Left ventricle myocardium inferior (tissue), 1 donor: ENCODE results near the gene FYB1. TPM values are rescaled to one million over a fixed set of nuclear protein-coding genes. Genes with fewer than 3 reads are reported as not detected.

Experiments
- DNase-seq: peaks from one replicate; pipeline ENCODE4 v3.0.0-alpha.2; 2020
- H3K27ac ChIP-seq: fragments of 200-600 bp; replicated peaks from 2 replicates; pipeline ENCODE4 v1.8.0; 2021
- H3K27me3 ChIP-seq: fragments of 200-600 bp; 2 replicates; pipeline ENCODE4 v1.8.0; 2021; ENCODE audit warnings: low read depth
- H3K36me3 ChIP-seq: fragments of 200-600 bp; 2 replicates; pipeline ENCODE4 v1.8.0; 2021
- H3K4me1 ChIP-seq: fragments of 200-600 bp; 2 replicates; pipeline ENCODE4 v1.8.0; 2021
- H3K4me3 ChIP-seq: fragments of 200-600 bp; 2 replicates; pipeline ENCODE4 v1.8.0; 2021; ENCODE audit warnings: mild to moderate bottlenecking, moderate library complexity
- H3K9me3 ChIP-seq: fragments of 200-600 bp; replicated peaks from 2 replicates; pipeline ENCODE4 v1.8.0; 2021
- CTCF ChIP-seq: fragments of 200-600 bp; IDR thresholded peaks from 2 replicates; pipeline ENCODE4 v1.8.0; 2021; ENCODE audit warnings: antibody characterized with exemption, mild to moderate bottlenecking, borderline replicate concordance
- intact Hi-C: fragments of 100-400 bp; cut with micrococcal nuclease; formaldehyde crosslinking; loops from one replicate; pipeline ENCODE4 v1.11.0; 2022
- total RNA-seq: library from RNA; stranded (reverse); fragmentation: NEBNext Ultra II Directional; extraction: Animal tissue kit (Norgen Biotek cat#: 25700); gene quantifications from one replicate; pipeline ENCODE4 v1.2.1, GENCODE V29; 2021
- donor health status: DM: no; HTN: yes; CAD: no; lungs with severe emphysema.

FYB1 gene
- total RNA-seq, 1 donor from 2014 or later = 4.9 TPM

GRCh38 chr5:39109606-39110005 lies 109.8 kb downstream of the FYB1 start:
- Histone ChIP-seq H3K9me3 (no peaks in the 10 kb centered on the region), H3K27me3 (no peaks in the 10 kb centered on the region), H3K36me3 (no peaks in the 10 kb centered on the region), H3K27ac (no peak overlapping the region), H3K4me3 (no peak overlapping the region), H3K4me1 (no peaks in the 10 kb centered on the region)
- no peak for TF ChIP-seq CTCF
- intact Hi-C loops = no loop called here
- no peak for DNase-seq

GRCh38 chr5:39108987-39109386 lies 110.4 kb downstream of the FYB1 start:
- no peak overlapping the region for H3K4me3 ChIP-seq
- intact Hi-C loops = no loop called here
- H3K36me3 ChIP-seq = no peaks in the 10 kb centered on the region
- no peak overlapping the region for H3K27ac ChIP-seq
- H3K27me3 ChIP-seq = no peaks in the 10 kb centered on the region
- H3K9me3 ChIP-seq = no peaks in the 10 kb centered on the region
- no peak for TF ChIP-seq CTCF
- no peak for DNase-seq
- H3K4me1 ChIP-seq = no peaks in the 10 kb centered on the region

- Histone ChIP-seq H3K27me3 (no peaks in the 10 kb centered on the region), H3K36me3 (no peaks in the 10 kb centered on the region), H3K4me3 (no peak overlapping the region), H3K9me3 (no peaks in the 10 kb centered on the region), H3K4me1 (no peaks in the 10 kb centered on the region), H3K27ac (no peak overlapping the region)
- DNase-seq = no peak
- TF ChIP-seq CTCF = no peak
- intact Hi-C loops = no loop called here
Observed at GRCh38 chr5:39107350-39107749, 112.0 kb downstream of the FYB1 start.

GRCh38 chr5:39106322-39106721 lies 113.0 kb downstream of the FYB1 start:
- H3K27me3 ChIP-seq = no peaks in the 10 kb centered on the region
- intact Hi-C loops = no loop called here
- H3K9me3 ChIP-seq = no peaks in the 10 kb centered on the region
- no peak for DNase-seq
- no peak overlapping the region for H3K27ac ChIP-seq
- no peaks in the 10 kb centered on the region for H3K36me3 ChIP-seq
- no peak overlapping the region for H3K4me3 ChIP-seq
- no peaks in the 10 kb centered on the region for H3K4me1 ChIP-seq
- no peak for TF ChIP-seq CTCF

GRCh38 chr5:39104221-39104620 lies 115.1 kb downstream of the FYB1 start:
- no peak for DNase-seq
- TF ChIP-seq CTCF = no peak
- Histone ChIP-seq H3K27me3 (no peaks in the 10 kb centered on the region), H3K4me1 (no peaks in the 10 kb centered on the region), H3K36me3 (no peaks in the 10 kb centered on the region), H3K9me3 (no peaks in the 10 kb centered on the region), H3K4me3 (no peak overlapping the region), H3K27ac (no peak overlapping the region)
- intact Hi-C loops = no loop called here

GRCh38 chr5:39102684-39103155 lies 116.6 kb downstream of the FYB1 start:
- H3K4me3 ChIP-seq = no peak overlapping the region
- H3K36me3 ChIP-seq = no peaks in the 10 kb centered on the region
- TF ChIP-seq CTCF = no peak
- H3K27ac ChIP-seq = no peak overlapping the region
- no peaks in the 10 kb centered on the region for H3K4me1 ChIP-seq
- no peak for DNase-seq
- no peaks in the 10 kb centered on the region for H3K9me3 ChIP-seq
- intact Hi-C loops = no loop called here
- H3K27me3 ChIP-seq = no peaks in the 10 kb centered on the region
